PC-9 (cell line): Measurements from ENCODE around the gene SNX1. TPM values are rescaled to one million over a fixed set of nuclear protein-coding genes. Genes with fewer than 3 reads are reported as not detected.
A peak's percentile ranks its signal among the peaks of the same experiment; 100 is the strongest.

ENCODE experiments used
- BruUV-seq: library from RNA; stranded (reverse); fragments of 400-500 nt; replicated peaks from 2 replicates; lab custom pipeline; 2021; lab: Mats Ljungman, UMichigan
- CTCF ChIA-PET: fragments of 300-600 bp; sonication (Branson Sonifier 250); formaldehyde crosslinking; loops from one replicate; lab custom pipeline; 2022; ENCODE audit warnings: antibody characterized with exemption; lab: Charles Lee
- POLR2A ChIA-PET: fragments of 300-600 bp; sonication (Branson Sonifier 250); formaldehyde crosslinking; loops from one replicate; lab custom pipeline; 2022; ENCODE audit warnings: antibody characterized with exemption; ENCODE audit not compliant: unreplicated experiment; lab: Charles Lee
- DNase-seq, 2 experiments: peaks; one replicate each; pipeline versions ENCODE4 v3.0.0 to v3.0.0-alpha.2; 2015 to 2022; ENCODE audit warnings: mixed read lengths in 1 of 2
- H2AFZ ChIP-seq: fragments of 200-600 bp; sonication (generic); 2 replicates; pipeline ENCODE4 v1.8.1; 2017; ENCODE audit warnings: antibody characterized with exemption
- H3F3A ChIP-seq: fragments of 200-600 bp; sonication (generic); 2 replicates; pipeline ENCODE4 v1.8.1; 2017; ENCODE audit warnings: antibody characterized with exemption, mild to moderate bottlenecking, low read depth; ENCODE audit not compliant: insufficient read depth
- H3K27ac ChIP-seq: fragments of 200-600 bp; sonication (generic); 2 replicates; pipeline ENCODE4 v1.6.1; 2016; ENCODE audit warnings: mixed run types
- H3K27me3 ChIP-seq: fragments of 200-600 bp; sonication (generic); 2 replicates; pipeline ENCODE4 v1.6.1; 2016; ENCODE audit warnings: low read depth, mixed run types; ENCODE audit not compliant: insufficient read depth
- H3K36me3 ChIP-seq: fragments of 200-600 bp; sonication (generic); 2 replicates; pipeline ENCODE4 v1.6.1; 2016; ENCODE audit warnings: low read depth, mixed run types
- H3K4me1 ChIP-seq: fragments of 200-600 bp; sonication (generic); replicated peaks from 2 replicates; pipeline ENCODE4 v1.6.1; 2016; ENCODE audit warnings: mixed run types; ENCODE audit not compliant: insufficient read depth
- H3K4me2 ChIP-seq: fragments of 200-600 bp; sonication (generic); 2 replicates; pipeline ENCODE4 v1.6.1; 2017; ENCODE audit warnings: mixed run types
- H3K4me3 ChIP-seq: fragments of 200-600 bp; sonication (generic); 2 replicates; pipeline ENCODE4 v1.6.1; 2016; ENCODE audit warnings: mixed run types
- H3K79me2 ChIP-seq: fragments of 200-600 bp; sonication (generic); 2 replicates; pipeline ENCODE4 v1.6.1; 2017; ENCODE audit warnings: low read depth, mixed run types
- H3K9me2 ChIP-seq: fragments of 200-600 bp; sonication (generic); 2 replicates; pipeline ENCODE4 v1.8.1; 2017; ENCODE audit warnings: mild to moderate bottlenecking; ENCODE audit not compliant: insufficient read depth
- H3K9me3 ChIP-seq: fragments of 200-600 bp; sonication (generic); 2 replicates; pipeline ENCODE4 v1.8.1; 2016; ENCODE audit warnings: low read depth; ENCODE audit not compliant: insufficient read depth
- H4K20me1 ChIP-seq: fragments of 200-600 bp; sonication (generic); 2 replicates; pipeline ENCODE4 v1.8.1; 2017; ENCODE audit not compliant: insufficient read depth
- EZH2 ChIP-seq: fragments of 200-600 bp; sonication (generic); IDR thresholded peaks from 2 replicates; pipeline ENCODE4 v1.8.0; 2017; ENCODE audit warnings: antibody characterized with exemption, low read depth
- intact Hi-C: fragments of 100-400 bp; cut with micrococcal nuclease; formaldehyde crosslinking; loops from one replicate; pipeline ENCODE4 v1.10.0; 2022; ENCODE audit not compliant: unreplicated experiment
- total RNA-seq: library from RNA; stranded (reverse); gene quantifications from 2 replicates; pipeline ENCODE4 v1.2.3, GENCODE V29; 2021
- TF ChIP-seq, protein P1 (sequence below): fragments of 200-600 bp; sonication (generic); conservative IDR thresholded peaks from 2 replicates; pipeline ENCODE4 v1.6.1; 2017; ENCODE audit warnings: mixed run types, antibody characterized with exemption, mild to moderate bottlenecking, moderate library complexity

SNX1 gene
- total RNA-seq, 1 experiment from 2014 or later = 114 TPM

DNA sequence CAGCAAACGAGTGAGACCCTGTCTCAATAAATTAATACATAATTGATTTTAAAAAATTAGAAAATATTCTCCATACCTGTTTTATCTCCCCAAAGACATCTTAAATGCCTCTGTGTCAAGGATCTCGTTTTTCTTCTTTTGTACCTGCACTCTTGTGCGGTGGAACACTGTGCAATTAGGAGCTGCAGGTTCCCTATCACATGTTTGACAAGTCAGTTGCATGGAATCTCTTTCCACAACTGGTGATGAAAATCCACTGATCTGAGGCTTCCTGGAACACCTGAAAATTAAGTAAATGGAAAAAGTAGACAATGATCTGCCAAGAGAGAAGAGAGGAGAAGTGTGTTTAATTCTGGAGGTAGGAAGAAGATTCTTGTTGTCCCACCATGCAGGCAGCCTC, 52.8 kb downstream of the SNX1 start:
- H3K27ac ChIP-seq = no peak overlapping the region
- no TSS peak for BruUV-seq
- no peak for DNase-seq
- TF ChIP-seq EZH2 = no peak
- TF ChIP-seq, protein P1, sequence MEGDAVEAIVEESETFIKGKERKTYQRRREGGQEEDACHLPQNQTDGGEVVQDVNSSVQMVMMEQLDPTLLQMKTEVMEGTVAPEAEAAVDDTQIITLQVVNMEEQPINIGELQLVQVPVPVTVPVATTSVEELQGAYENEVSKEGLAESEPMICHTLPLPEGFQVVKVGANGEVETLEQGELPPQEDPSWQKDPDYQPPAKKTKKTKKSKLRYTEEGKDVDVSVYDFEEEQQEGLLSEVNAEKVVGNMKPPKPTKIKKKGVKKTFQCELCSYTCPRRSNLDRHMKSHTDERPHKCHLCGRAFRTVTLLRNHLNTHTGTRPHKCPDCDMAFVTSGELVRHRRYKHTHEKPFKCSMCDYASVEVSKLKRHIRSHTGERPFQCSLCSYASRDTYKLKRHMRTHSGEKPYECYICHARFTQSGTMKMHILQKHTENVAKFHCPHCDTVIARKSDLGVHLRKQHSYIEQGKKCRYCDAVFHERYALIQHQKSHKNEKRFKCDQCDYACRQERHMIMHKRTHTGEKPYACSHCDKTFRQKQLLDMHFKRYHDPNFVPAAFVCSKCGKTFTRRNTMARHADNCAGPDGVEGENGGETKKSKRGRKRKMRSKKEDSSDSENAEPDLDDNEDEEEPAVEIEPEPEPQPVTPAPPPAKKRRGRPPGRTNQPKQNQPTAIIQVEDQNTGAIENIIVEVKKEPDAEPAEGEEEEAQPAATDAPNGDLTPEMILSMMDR = no peak
- no peaks in the 10 kb centered on the region for H3K36me3 ChIP-seq
- ChIA-PET CTCF (interaction anchor here (1.2 kb wide), 1 partner anchor 397 kb away, joined by 3 read pairs; no protein-coding TSS in a partner anchor), POLR2A (no interaction called here)
- H3K4me2 ChIP-seq = no peak overlapping the region
- no peaks in the 10 kb centered on the region for H3K9me2 ChIP-seq
- no peak overlapping the region for H3K4me3 ChIP-seq
- H3F3A ChIP-seq = peaks cover 4% of the 10 kb centered on the region; the same call in 1 of the 2 replicates
- no peaks in the 10 kb centered on the region for H3K9me3 ChIP-seq
- no peaks in the 10 kb centered on the region for H3K27me3 ChIP-seq
- H2AFZ ChIP-seq = no peak overlapping the region
- intact Hi-C loops = no loop called here
- no peaks in the 10 kb centered on the region for H3K4me1 ChIP-seq
- H4K20me1 ChIP-seq = no peaks in the 10 kb centered on the region
- H3K79me2 ChIP-seq = no peaks in the 10 kb centered on the region

DNA sequence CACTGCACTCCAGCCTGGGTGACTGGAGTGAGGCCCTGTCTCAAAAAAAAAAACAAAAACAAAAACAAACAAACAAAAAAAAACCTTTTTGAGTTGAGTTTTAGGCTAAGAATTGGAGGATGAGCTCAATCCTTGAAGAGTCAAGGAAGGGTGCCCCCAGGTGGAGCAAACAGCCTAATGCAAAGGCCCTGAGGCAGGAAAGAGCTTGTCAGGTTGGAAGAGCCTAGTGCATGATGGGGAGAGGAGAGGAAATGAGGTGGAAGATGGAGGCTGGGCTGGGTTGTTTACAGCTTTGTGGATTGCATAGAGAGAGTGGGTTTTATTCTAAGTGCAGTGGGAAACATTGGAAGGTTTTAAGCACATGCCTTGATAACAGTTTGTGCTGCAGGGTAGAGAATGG, 53.6 kb downstream of the SNX1 start:
- POLR2A ChIA-PET = interaction anchor here (0.6 kb wide), 1 partner anchor 632 kb away, joined by 7 read pairs; no protein-coding TSS in a partner anchor
- intact Hi-C loops = no loop called here
- BruUV-seq = no TSS peak
- H3K9me3 ChIP-seq = no peaks in the 10 kb centered on the region
- no peaks in the 10 kb centered on the region for H3K36me3 ChIP-seq
- no peaks in the 10 kb centered on the region for H3K79me2 ChIP-seq
- TF ChIP-seq, protein P1 = 0 out of 2 replicates have a peak, but pooled peaks have one; percentile 15
- TF ChIP-seq EZH2 = no peak
- H3K27ac ChIP-seq = no peak overlapping the region
- no peaks in the 10 kb centered on the region for H3K4me1 ChIP-seq
- no peak overlapping the region for H3K4me2 ChIP-seq
- no peak overlapping the region for H2AFZ ChIP-seq
- CTCF ChIA-PET = interaction anchor here (0.7 to 1.7 kb wide), 3 partner anchors 398 to 539 kb away, joined by 3 to 6 read pairs (median 4); no protein-coding TSS in a partner anchor
- DNase-seq = no peak
- peaks cover 12% of the 10 kb centered on the region for H3F3A ChIP-seq
- H3K4me3 ChIP-seq = no peak overlapping the region
- 0 out of 2 replicates have a peak, but pooled peaks cover 4% of the 10 kb centered on the region for H4K20me1 ChIP-seq
- H3K27me3 ChIP-seq = no peaks in the 10 kb centered on the region
- no peaks in the 10 kb centered on the region for H3K9me2 ChIP-seq

DNA sequence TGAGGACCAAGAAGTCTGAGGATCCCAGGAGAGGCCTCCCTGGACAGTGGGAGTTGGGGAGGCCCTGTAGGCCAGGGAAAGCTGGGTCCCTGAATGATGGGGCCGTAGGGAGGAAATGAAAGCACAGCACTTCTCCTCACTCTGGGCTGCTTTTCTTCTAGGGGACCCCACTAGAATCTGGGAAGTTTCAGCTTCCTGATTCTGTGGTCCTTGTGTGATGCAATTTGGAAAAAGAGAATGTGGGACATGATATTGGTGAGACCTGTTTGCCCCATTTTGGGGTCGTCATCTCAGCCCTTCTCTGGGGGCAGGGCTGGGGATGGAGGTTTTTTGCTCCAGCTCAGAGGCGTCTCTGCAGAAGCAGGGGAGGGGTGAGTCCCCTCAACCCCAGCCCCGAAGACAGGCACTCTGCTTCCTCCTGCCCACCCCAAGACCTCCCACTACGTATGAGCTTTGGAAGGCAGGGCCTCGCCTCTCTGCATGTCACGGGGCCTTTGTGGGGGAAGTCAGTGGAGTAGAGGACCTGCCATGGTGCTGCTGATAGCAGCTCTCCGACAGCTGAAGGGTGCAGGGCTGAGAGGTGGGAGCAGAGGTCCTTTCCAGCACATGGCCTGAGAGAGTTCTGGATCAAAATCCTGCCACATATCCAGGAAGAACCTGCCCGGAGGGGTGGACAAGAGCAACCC, 54.3 kb downstream of the SNX1 start:
- Histone ChIP-seq H3F3A (peaks cover 18% of the 10 kb centered on the region), H3K4me2 (no peak overlapping the region), H2AFZ (no peak overlapping the region), H3K4me1 (no peaks in the 10 kb centered on the region), H3K79me2 (no peaks in the 10 kb centered on the region), H3K27me3 (no peaks in the 10 kb centered on the region), H4K20me1 (0 out of 2 replicates have a peak, but pooled peaks cover 4% of the 10 kb centered on the region), H3K9me3 (no peaks in the 10 kb centered on the region), H3K9me2 (no peaks in the 10 kb centered on the region), H3K27ac (no peak overlapping the region), H3K36me3 (no peaks in the 10 kb centered on the region), H3K4me3 (no peak overlapping the region)
- no TSS peak for BruUV-seq
- intact Hi-C loops = loop anchor here (5.0 to 10.0 kb wide), 4 partner anchors 53 to 577 kb away; partner anchors contain the start of gene SNX1
- TF ChIP-seq, protein P1 = no peak
- TF ChIP-seq EZH2 = no peak
- ChIA-PET POLR2A (no interaction called here), CTCF (interaction anchor here (0.7 to 1.7 kb wide), 3 partner anchors 398 to 540 kb away, joined by 3 to 6 read pairs (median 4); no protein-coding TSS in a partner anchor)
- DNase-seq = no peak
